B cell (primary cell): ENCODE measurements around the gene WDR82.

ENCODE experiments used
- CTCF ChIP-seq: fragments of 200-600 bp; IDR thresholded peaks from one replicate; pipeline ENCODE4 v1.8.0; 2022; ENCODE audit warnings: antibody characterized with exemption, mild to moderate bottlenecking
- EZH2 ChIP-seq: IDR thresholded peaks from 2 replicates; pipeline ENCODE4 v1.6.1; 2012; ENCODE audit warnings: borderline replicate concordance, low read depth, mild to moderate bottlenecking, moderate library complexity, low read length; ENCODE audit not compliant: insufficient read depth, poor library complexity, severe bottlenecking

GRCh38 chr3:52233108-52233591 lies 45.3 kb downstream of the WDR82 start:
- TF ChIP-seq CTCF (no peak), EZH2 (no peak)
